Large intestine (tissue), 12 donors: ENCODE measurements around the gene PRAMEF18. TPM values are rescaled to one million over a fixed set of nuclear protein-coding genes. Genes with fewer than 3 reads are reported as not detected.
"Not testable (repeated sequence)": the region's sequence is repeated elsewhere in the genome, so short reads cannot be mapped to it uniquely, and the experiment has no call there.

Experiments
- DNase-seq, 2 donors: peaks; one replicate each; pipeline versions ENCODE4 v3.0.0 to v3.0.0-alpha.2; 2013
- H3K27ac ChIP-seq: one replicate; pipeline ENCODE4 v1.5.1; 2013; ENCODE audit warnings: low read length
- H3K27me3 ChIP-seq: 2 replicates; pipeline ENCODE4 v1.6.1; 2013; ENCODE audit warnings: low read length; ENCODE audit not compliant: control insufficient read depth, insufficient read depth
- H3K36me3 ChIP-seq: 2 replicates; pipeline ENCODE4 v1.6.1; 2013; ENCODE audit warnings: low read length; ENCODE audit not compliant: control insufficient read depth, insufficient read depth
- H3K4me1 ChIP-seq: one replicate; pipeline ENCODE4 v1.6.1; 2013; ENCODE audit warnings: low read length; ENCODE audit not compliant: control insufficient read depth, insufficient read depth
- H3K4me3 ChIP-seq: one replicate; pipeline ENCODE4 v1.5.1; 2013; ENCODE audit warnings: low read length
- H3K9me3 ChIP-seq: one replicate; pipeline ENCODE4 v1.6.1; 2013; ENCODE audit warnings: mild to moderate bottlenecking, low read depth, low read length, moderate library complexity; ENCODE audit not compliant: control insufficient read depth
- WGBS: methylation state at CpG from one replicate; pipeline ENCODE4 v1.1.5; 2013; ENCODE audit warnings: low lambda C conversion rate; ENCODE audit not compliant: insufficient coverage; 5-methylcytosine and 5-hydroxymethylcytosine counted together
- long read RNA-seq, 11 donors: transcript quantifications; one replicate each; lab custom pipeline, GENCODE V29; 2026
- polyA plus RNA-seq: library from polyadenylated mRNA; unstranded; fragments of 120-200 nt; gene quantifications from one replicate; pipeline ENCODE4 v1.2.1, GENCODE V29; 2013

PRAMEF18 gene
- not detected for polyA plus RNA-seq
- long read RNA-seq, donor 1 = 0 reads
- long read RNA-seq, donor 2 = 0 reads
- long read RNA-seq, donor 3 = 0 reads
- long read RNA-seq, donor 4 = 0 reads
- long read RNA-seq, donor 5 = 0 reads
- long read RNA-seq, donor 6 = 0 reads
- long read RNA-seq, donor 7 = 0 reads
- long read RNA-seq, donor 8 = 0 reads
- long read RNA-seq, donor 9 = 0 reads
- long read RNA-seq, donor 10 = 0 reads
- long read RNA-seq, donor 11 = 0 reads

DNA sequence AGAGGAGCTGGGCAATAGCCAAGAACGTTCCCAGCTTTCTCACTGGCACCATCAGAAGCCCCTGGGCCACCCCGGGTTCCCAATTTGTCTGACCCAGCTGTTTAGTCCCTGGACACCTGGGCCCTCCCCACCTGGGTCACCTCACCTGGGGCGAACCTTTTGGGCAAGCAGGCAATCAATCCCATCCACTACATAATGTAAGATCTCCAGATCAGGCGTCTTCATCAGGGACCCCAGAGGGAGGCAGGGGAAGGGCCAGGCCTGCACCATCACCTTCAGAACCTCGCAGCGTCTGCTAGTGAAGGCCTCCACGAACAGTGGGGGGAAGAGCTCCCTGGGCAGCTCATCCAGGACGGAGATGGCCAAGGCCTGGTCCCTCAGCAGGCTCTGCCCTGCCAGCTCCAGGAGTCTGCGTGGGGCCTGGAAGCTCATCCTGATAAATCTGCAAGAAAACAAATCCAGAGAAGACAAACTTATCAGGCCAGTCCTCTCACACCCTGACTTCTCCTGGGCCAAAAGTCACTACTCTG lies at the start of gene PRAMEF18:
TSS of gene PRAMEF18 (minus strand) at position 480 of the 530 bp plus-strand sequence. CDS start at position 432, 48 bp downstream.
- no CpG with 5 or more reads among the region's 9 CpGs for WGBS
- not testable (repeated sequence) for H3K9me3 ChIP-seq, H3K36me3 ChIP-seq

GRCh38 chr1:13265124-13265523 lies 39.2 kb upstream of the PRAMEF18 start:
- no CpG with 5 or more reads among the region's 3 CpGs for WGBS
- H3K9me3 ChIP-seq, H3K36me3 ChIP-seq, H3K27ac ChIP-seq, DNase-seq, H3K27me3 ChIP-seq, H3K4me1 ChIP-seq, H3K4me3 ChIP-seq: not testable (repeated sequence)

More for the DNA sequence above, at the start of gene PRAMEF18:
- DNase-seq, H3K4me3 ChIP-seq, H3K4me1 ChIP-seq, H3K27me3 ChIP-seq, H3K27ac ChIP-seq: not testable (repeated sequence)

- H3K4me3 ChIP-seq, H3K27me3 ChIP-seq, H3K36me3 ChIP-seq, DNase-seq, H3K4me1 ChIP-seq, H3K27ac ChIP-seq, H3K9me3 ChIP-seq: not testable (repeated sequence)
- WGBS = no CpG with 5 or more reads among the region's 5 CpGs
These were observed 27.9 kb upstream of the PRAMEF18 start, which contains the start of gene PRAMEF5 for GRCh38 chr1:13253898-13254297. Gene PRAMEF5, plus strand, starts transcription at chr1:13254198. Its CDS starts 5,071 bp downstream, at chr1:13259269.

DNA sequence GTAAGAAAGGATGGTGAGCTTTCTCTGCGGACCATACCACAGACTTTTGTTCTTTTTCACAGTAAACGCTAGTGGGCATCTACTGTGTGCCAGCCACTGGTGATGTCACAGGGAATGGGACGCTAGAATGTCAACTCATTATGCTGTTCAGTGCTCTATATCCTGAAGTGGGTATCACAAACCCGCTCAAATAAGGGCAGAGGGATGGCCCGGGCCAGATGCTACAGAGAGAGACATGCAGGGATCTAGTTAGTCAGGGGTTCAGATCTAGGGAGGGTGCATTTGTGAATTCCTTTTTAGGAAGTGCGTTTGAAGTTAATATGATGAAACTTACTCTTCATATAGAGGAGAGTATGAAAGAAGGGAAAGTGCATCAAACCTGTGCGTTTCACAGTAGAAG lies 21.2 kb upstream of the PRAMEF18 start:
- H3K4me3 ChIP-seq, H3K27me3 ChIP-seq, H3K4me1 ChIP-seq, H3K27ac ChIP-seq, H3K36me3 ChIP-seq, DNase-seq, H3K9me3 ChIP-seq: not testable (repeated sequence)
- no CpG with 5 or more reads among the region's 7 CpGs for WGBS

- H3K27me3 ChIP-seq, DNase-seq, H3K27ac ChIP-seq, H3K4me3 ChIP-seq, H3K36me3 ChIP-seq, H3K9me3 ChIP-seq, H3K4me1 ChIP-seq: not testable (repeated sequence)
- WGBS = 100% methylated on average over 1 of the region's 2 CpGs
These were observed 20.6 kb upstream of the PRAMEF18 start for GRCh38 chr1:13246554-13246871.

DNA sequence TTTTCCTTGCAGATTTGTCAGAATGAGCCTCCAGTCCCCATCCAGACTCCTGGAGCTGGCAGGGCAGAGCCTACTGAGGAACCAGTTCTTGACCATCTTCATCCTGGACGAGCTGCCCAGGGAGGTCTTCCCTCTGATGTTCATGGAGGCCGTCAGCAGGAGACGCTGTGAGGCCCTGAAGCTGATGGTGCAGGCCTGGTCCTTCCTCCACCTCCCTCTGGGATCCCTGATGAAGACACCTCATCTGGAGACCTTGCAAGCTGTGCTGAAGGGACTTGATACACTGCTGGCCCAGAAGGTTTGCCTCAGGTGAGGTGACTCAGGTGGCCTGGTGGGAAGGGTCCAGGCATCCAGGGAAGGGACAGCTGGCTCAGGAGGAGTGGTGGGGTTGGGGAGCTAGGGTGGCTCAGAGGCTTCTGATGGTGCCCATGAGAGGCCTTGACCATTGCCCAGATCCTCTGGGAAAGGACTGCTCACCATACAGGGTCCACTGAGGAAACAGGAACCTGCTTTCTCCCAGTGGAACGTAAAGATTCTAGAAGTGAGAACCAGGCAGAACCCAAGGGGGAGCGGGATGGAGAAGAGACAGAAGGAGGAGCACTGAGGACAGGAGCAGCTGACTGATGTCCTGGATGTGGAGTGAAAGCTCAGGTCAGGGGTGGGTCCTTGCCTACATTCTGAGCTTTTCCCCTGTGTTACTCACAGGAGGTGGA lies 20.0 kb upstream of the PRAMEF18 start:
- H3K27me3 ChIP-seq, H3K4me1 ChIP-seq, H3K27ac ChIP-seq, H3K4me3 ChIP-seq, H3K36me3 ChIP-seq, H3K9me3 ChIP-seq, DNase-seq: not testable (repeated sequence)
- no CpG with 5 or more reads among the region's 5 CpGs for WGBS

DNA sequence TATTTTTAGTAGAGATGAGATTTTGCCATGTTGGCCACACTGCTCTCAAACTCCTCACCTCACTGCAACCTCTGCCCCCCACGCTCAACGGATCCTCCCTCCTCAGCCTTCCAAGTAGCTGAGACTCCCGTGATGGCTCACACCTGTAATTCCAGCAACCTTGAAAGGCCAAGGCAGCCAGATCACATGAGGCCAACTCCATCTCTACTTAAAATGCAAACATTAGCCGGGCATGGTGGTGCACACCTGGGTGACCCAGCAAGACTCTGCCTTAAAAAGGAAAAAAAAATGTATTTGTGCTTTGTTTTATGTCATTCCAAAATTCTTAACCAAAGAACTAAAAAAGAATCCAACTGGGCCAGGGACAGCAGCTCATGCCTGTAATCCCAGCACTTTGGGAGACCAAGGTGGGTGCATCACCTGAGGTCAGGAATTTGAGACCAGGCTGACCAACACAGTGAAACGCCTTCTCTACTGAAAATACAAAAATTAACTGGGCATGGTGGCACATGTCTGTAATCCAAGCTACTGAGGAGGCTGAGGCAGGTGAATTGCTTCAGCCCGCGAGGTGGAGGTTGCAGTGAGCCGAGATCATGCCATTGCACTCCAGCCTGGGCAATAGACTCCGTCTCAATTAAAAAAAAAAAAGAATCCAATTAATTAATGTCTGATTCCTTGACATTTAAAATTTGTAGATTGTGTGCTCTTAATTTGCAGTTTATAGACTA lies 17.7 kb upstream of the PRAMEF18 start:
- not testable (repeated sequence) for H3K4me1 ChIP-seq, H3K27me3 ChIP-seq, DNase-seq, H3K9me3 ChIP-seq, H3K27ac ChIP-seq, H3K36me3 ChIP-seq, H3K4me3 ChIP-seq
- 68% methylated on average over 5 of the region's 9 CpGs for WGBS

- H3K27ac ChIP-seq, H3K27me3 ChIP-seq, DNase-seq, H3K4me3 ChIP-seq, H3K36me3 ChIP-seq, H3K4me1 ChIP-seq, H3K9me3 ChIP-seq: not testable (repeated sequence)
- WGBS = 99% methylated on average over 4 of the region's 4 CpGs
These were observed 13.7 kb upstream of the PRAMEF18 start for GRCh38 chr1:13239633-13240032.

GRCh38 chr1:13237572-13237971 lies 11.6 kb upstream of the PRAMEF18 start:
- not testable (repeated sequence) for H3K36me3 ChIP-seq, H3K4me1 ChIP-seq, DNase-seq, H3K27ac ChIP-seq, H3K9me3 ChIP-seq, H3K27me3 ChIP-seq, H3K4me3 ChIP-seq
- no CpG with 5 or more reads among the region's 4 CpGs for WGBS

GRCh38 chr1:13234057-13234456 lies 8.1 kb upstream of the PRAMEF18 start:
- H3K36me3 ChIP-seq, H3K27ac ChIP-seq, H3K4me3 ChIP-seq, H3K4me1 ChIP-seq, H3K27me3 ChIP-seq, H3K9me3 ChIP-seq, DNase-seq: not testable (repeated sequence)
- no CpG with 5 or more reads among the region's 1 CpG for WGBS
